T-cell (primary cell): ENCODE measurements around the gene STK39. TPM values are rescaled to one million over a fixed set of nuclear protein-coding genes. Genes with fewer than 3 reads are reported as not detected.

ENCODE experiments used
- ATAC-seq, 4 experiments: fragments of 200-7000 bp in 3 of 4; fragments of 150-1000 bp in 1 of 4; cut with Tn5 transposase; replicated peaks in 1 of 4; 1 replicate in 3 of 4; 2 replicates in 1 of 4; pipeline ENCODE4 v1.10.0; 2021; ENCODE audit warnings: moderate library complexity in 3 of 4, mild to moderate bottlenecking in 2 of 4, moderate number of reproducible peaks in 1 of 4
- CTCF ChIA-PET, 2 donors: fragments of 300-600 bp; sonication (Branson Sonifier 250); formaldehyde crosslinking; loops; one replicate each; lab custom pipeline; 2022; ENCODE audit warnings: antibody characterized with exemption in 2 of 2; lab: Charles Lee
- POLR2A ChIA-PET, 2 donors: fragments of 300-600 bp; sonication (Branson Sonifier 250); formaldehyde crosslinking; loops; one replicate each; lab custom pipeline; 2022; ENCODE audit warnings: antibody characterized with exemption in 2 of 2; lab: Charles Lee
- DNase-seq, 35 experiments: peaks; one replicate each; pipeline versions ENCODE4 v3.0.0 to v3.0.0-alpha.2; 2013 to 2023
- H3K27ac ChIP-seq: one replicate; pipeline ENCODE4 v1.5.1; 2013; ENCODE audit warnings: low read length
- H3K27me3 ChIP-seq, 2 experiments: replicated peaks in 1 of 2; 1 replicate in 1 of 2; 2 replicates in 1 of 2; pipeline versions ENCODE4 v1.6.1 to v1.7.0; 2013; ENCODE audit warnings: low read length in 1 of 2, mixed read lengths in 1 of 2; ENCODE audit not compliant: control insufficient read depth in 2 of 2, insufficient read depth in 2 of 2; ENCODE audit errors: extremely low read depth in 1 of 2
- H3K36me3 ChIP-seq, 2 donors: 1 replicate in 1 of 2; 2 replicates in 1 of 2; pipeline versions ENCODE4 v1.6.1 to v1.7.0; 2013; ENCODE audit warnings: low read length in 1 of 2; ENCODE audit not compliant: control insufficient read depth in 2 of 2, insufficient read depth in 1 of 2; ENCODE audit errors: extremely low read depth in 1 of 2
- H3K4me1 ChIP-seq, 2 experiments: 1 replicate in 1 of 2; 2 replicates in 1 of 2; pipeline versions ENCODE4 v1.6.1 to v1.7.0; 2013; ENCODE audit warnings: low read length in 2 of 2, mixed read lengths in 1 of 2; ENCODE audit not compliant: insufficient read depth in 2 of 2, control insufficient read depth in 1 of 2; ENCODE audit errors: extremely low read depth in 1 of 2
- H3K4me3 ChIP-seq, 2 donors: 1 replicate in 1 of 2; 2 replicates in 1 of 2; pipeline versions ENCODE4 v1.5.1 to v1.7.0; 2013; ENCODE audit warnings: mild to moderate bottlenecking in 2 of 2, low read length in 1 of 2, moderate library complexity in 1 of 2; ENCODE audit not compliant: control insufficient read depth in 1 of 2; ENCODE audit errors: extremely low read depth in 1 of 2
- H3K9me3 ChIP-seq: 2 replicates; pipeline ENCODE4 v1.7.0; 2013
- H3K27ac Mint-ChIP-seq, 2 donors: one replicate each; pipeline ENCODE4 v1.8.0; 2020 to 2021; ENCODE audit warnings: mild to moderate bottlenecking in 2 of 2, mixed read lengths in 2 of 2
- H3K27me3 Mint-ChIP-seq, 2 donors: one replicate each; pipeline ENCODE4 v1.8.0; 2021 to 2022; ENCODE audit warnings: mixed read lengths in 2 of 2
- H3K36me3 Mint-ChIP-seq: one replicate; pipeline ENCODE4 v1.8.0; 2021; ENCODE audit warnings: mixed read lengths
- H3K4me1 Mint-ChIP-seq, 3 donors: one replicate each; pipeline ENCODE4 v1.8.0; 2020 to 2022; ENCODE audit warnings: mixed read lengths in 3 of 3, mild to moderate bottlenecking in 1 of 3
- H3K4me3 Mint-ChIP-seq, 3 donors: one replicate each; pipeline ENCODE4 v1.8.0; 2020 to 2022; ENCODE audit warnings: mild to moderate bottlenecking in 3 of 3, mixed read lengths in 3 of 3, moderate library complexity in 3 of 3
- H3K9me3 Mint-ChIP-seq, 3 donors: one replicate each; pipeline ENCODE4 v1.8.0; 2020 to 2022; ENCODE audit warnings: mixed read lengths in 3 of 3
- WGBS: methylation state at CpG from one replicate; pipeline ENCODE4 v1.1.5; 2013; ENCODE audit warnings: missing lambda C conversion rate; ENCODE audit not compliant: insufficient coverage; 5-methylcytosine and 5-hydroxymethylcytosine counted together
- total RNA-seq, 35 experiments: library from RNA in 6 of 35; stranded (reverse) in 6 of 35; fragments of 120-200 nt in 1 of 35; gene quantifications; one replicate each; pipeline versions ENCODE4 v1.2.1 to v1.2.4 and lab custom pipeline; 2013 to 2026

The STK39 gene
- total RNA-seq, 5 donors from 2014 or later (not counting 1 experiment from before 2014, with no cell fraction given): 15.4 to 25.8 (median 21.0) TPM

DNA sequence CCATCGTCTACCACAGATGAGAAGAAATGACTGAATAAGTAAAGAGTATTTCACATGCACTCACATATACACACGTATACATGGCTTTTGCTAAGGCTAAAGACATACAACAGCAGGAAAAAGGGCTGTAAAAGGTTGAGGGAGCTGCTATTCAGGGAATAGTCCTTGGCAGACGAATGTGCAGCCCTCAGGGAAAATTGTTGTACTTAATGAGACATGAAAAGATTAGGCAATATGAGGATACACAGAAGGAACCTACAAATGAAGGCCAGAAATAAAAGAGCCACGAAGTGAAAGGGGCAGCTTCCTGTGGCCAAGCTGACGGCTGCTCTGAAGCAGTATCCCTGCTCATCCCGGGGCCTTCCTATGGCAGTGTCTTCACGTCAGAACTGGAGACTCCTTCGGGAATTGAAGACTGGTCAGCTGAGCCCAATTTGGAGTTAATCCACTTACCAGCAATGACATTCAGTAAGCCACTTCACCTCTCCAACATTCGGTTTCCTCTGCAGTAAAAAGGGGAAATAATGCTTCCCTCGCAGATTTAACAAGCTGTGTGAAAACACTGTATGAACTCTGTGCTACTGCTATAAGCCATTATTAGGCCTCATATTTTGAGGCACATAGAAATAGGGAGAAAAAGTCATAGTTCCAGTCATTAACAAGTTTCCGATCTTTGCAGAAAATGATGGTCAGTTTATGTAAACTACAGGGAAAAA, 221.8 kb downstream of the STK39 start:
- Mint-ChIP-seq H3K27me3 (no peaks in the 10 kb centered on the region), H3K36me3 (peaks cover 43% of the 10 kb centered on the region), H3K4me1 (no peaks in the 10 kb centered on the region), H3K4me3 (no peak overlapping the region), H3K27ac (no peak overlapping the region), H3K9me3 (no peaks in the 10 kb centered on the region)
- no peaks in the 10 kb centered on the region for H3K27me3 ChIP-seq
- no peak overlapping the region for H3K4me3 ChIP-seq
- CTCF ChIA-PET: no interaction called here
- WGBS: 92% methylated on average over 9 of the region's 11 CpGs
- no peak for ATAC-seq
- H3K9me3 ChIP-seq: no peaks in the 10 kb centered on the region
- no peak overlapping the region for H3K27ac ChIP-seq
- POLR2A ChIA-PET: no interaction called here
- H3K36me3 ChIP-seq: peaks cover 0 to 26% of the 10 kb centered on the region in 2 donors
- H3K4me1 ChIP-seq: no peaks in the 10 kb centered on the region
- no peak for DNase-seq

DNA sequence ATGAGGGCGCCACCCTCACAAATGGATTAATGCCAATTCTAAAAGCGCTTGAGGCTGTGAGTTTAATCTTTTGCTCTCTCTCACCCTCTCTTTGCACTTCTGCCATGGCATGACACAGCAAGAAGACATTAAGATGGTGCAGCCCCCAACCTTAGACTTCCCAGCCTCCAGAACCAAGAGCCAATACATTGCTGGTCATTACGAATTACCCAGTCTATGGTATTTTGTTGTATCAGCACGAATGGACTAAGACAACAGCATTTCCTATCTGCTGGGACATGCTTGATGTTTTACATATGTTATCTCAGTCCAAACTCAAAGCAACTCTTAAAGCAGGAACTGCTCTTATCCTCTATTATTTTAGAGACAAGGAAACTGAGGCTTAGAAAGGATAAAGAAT, 222.9 kb downstream of the STK39 start:
- Mint-ChIP-seq H3K27me3 (no peaks in the 10 kb centered on the region), H3K4me1 (no peaks in the 10 kb centered on the region), H3K4me3 (no peak overlapping the region), H3K9me3 (no peaks in the 10 kb centered on the region), H3K36me3 (peaks cover 41% of the 10 kb centered on the region), H3K27ac (no peak overlapping the region)
- no CpG with 5 or more reads among the region's 4 CpGs for WGBS
- ChIA-PET POLR2A (no interaction called here), CTCF (no interaction called here)
- Histone ChIP-seq H3K4me1 (no peaks in the 10 kb centered on the region), H3K4me3 (no peak overlapping the region), H3K27ac (no peak overlapping the region), H3K27me3 (no peaks in the 10 kb centered on the region), H3K36me3 (peaks cover 0 to 26% of the 10 kb centered on the region in 2 donors), H3K9me3 (no peaks in the 10 kb centered on the region)
- ATAC-seq: no peak
- no peak for DNase-seq

DNA sequence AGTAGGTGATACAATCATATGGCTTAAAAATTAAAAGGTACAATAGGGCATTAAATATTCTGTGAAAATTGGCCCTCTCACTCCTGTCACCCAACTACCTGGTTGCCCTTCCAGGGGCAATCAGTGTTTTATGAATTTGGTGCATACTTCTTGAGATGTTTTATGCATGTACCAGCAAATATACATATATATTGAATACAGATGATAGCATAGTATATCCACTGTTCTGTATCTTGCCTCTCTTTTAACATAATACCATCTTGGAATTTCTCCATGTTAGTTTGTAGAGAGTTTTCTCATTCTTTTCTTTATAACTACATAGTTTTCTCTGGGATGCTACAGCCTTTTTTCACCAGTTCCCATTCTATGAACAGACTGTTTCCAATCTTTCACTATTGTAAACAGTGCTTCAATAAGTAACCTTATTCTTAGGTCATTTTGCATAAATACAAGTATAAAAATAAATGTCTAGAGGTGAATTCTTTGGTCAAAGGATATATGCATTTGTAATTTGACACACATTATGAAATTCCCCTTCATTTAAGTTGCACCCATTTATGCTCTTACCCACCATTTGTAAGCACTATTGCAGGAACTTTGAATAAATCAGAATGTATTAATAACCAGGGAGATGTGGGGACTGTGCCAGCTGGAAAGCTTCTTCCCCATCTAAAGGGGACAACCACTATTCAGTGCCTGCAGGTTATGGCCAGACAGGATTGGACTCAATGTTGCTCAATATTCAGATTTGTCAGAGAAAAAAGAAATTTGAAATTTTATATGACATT, 225.4 kb downstream of the STK39 start:
- Histone ChIP-seq H3K36me3 (peaks cover 0 to 25% of the 10 kb centered on the region in 2 donors), H3K9me3 (no peaks in the 10 kb centered on the region), H3K4me3 (no peak overlapping the region), H3K27me3 (no peaks in the 10 kb centered on the region), H3K4me1 (no peaks in the 10 kb centered on the region), H3K27ac (no peak overlapping the region)
- POLR2A ChIA-PET: no interaction called here
- H3K36me3 Mint-ChIP-seq: peaks cover 34% of the 10 kb centered on the region
- DNase-seq (no peak), ATAC-seq (no peak)
- H3K4me3 Mint-ChIP-seq: no peak overlapping the region
- H3K9me3 Mint-ChIP-seq: no peaks in the 10 kb centered on the region
- no peaks in the 10 kb centered on the region for H3K27me3 Mint-ChIP-seq
- CTCF ChIA-PET: interaction anchor here in 1 of 2 donors (0.6 kb wide), 1 partner anchor 1245 kb away, joined by 3 read pairs; no protein-coding TSS in a partner anchor
- no peak overlapping the region for H3K27ac Mint-ChIP-seq
- H3K4me1 Mint-ChIP-seq: no peaks in the 10 kb centered on the region

DNA sequence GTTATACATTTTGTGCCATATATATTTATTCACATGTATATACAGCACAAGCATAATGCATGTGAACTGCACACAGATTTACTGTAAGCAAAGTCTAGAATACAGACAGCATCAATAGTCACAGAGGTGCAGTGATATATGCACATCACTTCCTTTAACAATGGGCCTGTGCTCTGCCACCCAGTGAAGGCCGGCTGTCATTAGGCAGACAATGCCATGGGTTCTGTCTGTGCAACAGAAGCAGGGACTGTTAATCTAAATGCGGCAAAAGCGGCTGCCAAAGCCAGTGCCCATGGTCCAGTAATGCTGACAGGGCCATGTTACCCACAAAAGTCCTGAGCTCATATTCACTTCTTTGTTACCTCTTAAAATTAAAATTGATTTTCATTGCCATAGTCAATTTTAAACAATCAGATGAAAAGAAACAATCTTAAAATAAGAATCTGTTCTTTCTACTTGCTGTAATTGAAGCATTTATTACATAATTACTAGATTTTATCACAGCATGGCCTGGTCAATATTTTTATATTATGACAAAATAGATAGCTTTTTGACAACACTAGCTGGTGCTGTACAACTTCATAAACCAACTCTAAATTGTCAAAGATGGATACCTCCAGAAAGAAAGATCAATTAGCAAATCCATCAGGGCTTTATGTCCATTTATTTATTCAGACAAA, 232.0 kb downstream of the STK39 start:
- POLR2A ChIA-PET: no interaction called here
- Histone ChIP-seq H3K4me3 (no peak overlapping the region), H3K9me3 (no peaks in the 10 kb centered on the region), H3K36me3 (peaks cover 0 to 17% of the 10 kb centered on the region in 2 donors), H3K4me1 (peaks cover 2 to 7% of the 10 kb centered on the region in 2 experiments), H3K27ac (no peak overlapping the region), H3K27me3 (no peaks in the 10 kb centered on the region)
- 89% methylated on average over 1 of the region's 3 CpGs for WGBS
- no peak for ATAC-seq
- Mint-ChIP-seq H3K36me3 (peaks cover 39% of the 10 kb centered on the region), H3K27ac (no peak overlapping the region), H3K9me3 (no peaks in the 10 kb centered on the region), H3K4me1 (peaks cover 0 to 12% (median 9%) of the 10 kb centered on the region in 3 donors), H3K4me3 (no peak overlapping the region), H3K27me3 (no peaks in the 10 kb centered on the region)
- CTCF ChIA-PET: no interaction called here
- no peak for DNase-seq

DNA sequence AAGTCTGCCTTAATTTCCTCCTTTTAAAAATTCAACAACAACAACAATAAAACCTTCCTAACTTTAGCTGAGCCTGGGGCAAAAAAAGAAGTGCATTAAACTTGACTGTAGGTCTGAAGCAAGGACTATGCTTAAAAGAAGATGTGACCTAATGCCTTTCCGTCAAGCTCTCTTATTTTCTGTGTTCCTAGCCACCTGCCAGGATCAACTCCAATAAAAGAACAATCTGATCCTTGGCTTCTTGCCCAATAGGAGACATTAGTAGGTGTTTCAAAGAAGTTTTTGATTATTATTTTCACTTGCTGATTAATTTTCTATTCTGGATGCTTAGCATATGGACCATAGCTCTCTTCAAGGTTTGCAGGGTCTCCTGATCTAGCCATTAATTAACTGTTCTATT, 237.5 kb downstream of the STK39 start:
- Histone ChIP-seq H3K27ac (no peak overlapping the region), H3K9me3 (no peaks in the 10 kb centered on the region), H3K36me3 (peaks cover 0 to 28% of the 10 kb centered on the region in 2 donors), H3K27me3 (no peaks in the 10 kb centered on the region), H3K4me1 (peaks cover 2 to 7% of the 10 kb centered on the region in 2 experiments), H3K4me3 (no peak overlapping the region)
- WGBS: no CpG with 5 or more reads among the region's 1 CpG
- peaks cover 77% of the 10 kb centered on the region for H3K36me3 Mint-ChIP-seq
- DNase-seq: no peak
- ChIA-PET CTCF (no interaction called here), POLR2A (interaction anchor here (0.5 to 0.6 kb wide), 2 partner anchors 73 to 220 kb away, joined by 4 to 5 read pairs; no protein-coding TSS in a partner anchor)
- no peak for ATAC-seq
- peaks cover 0 to 9% (median 9%) of the 10 kb centered on the region in 3 donors for H3K4me1 Mint-ChIP-seq
- H3K9me3 Mint-ChIP-seq: no peaks in the 10 kb centered on the region
- H3K27ac Mint-ChIP-seq: no peak overlapping the region
- no peaks in the 10 kb centered on the region for H3K27me3 Mint-ChIP-seq
- no peak overlapping the region for H3K4me3 Mint-ChIP-seq

DNA sequence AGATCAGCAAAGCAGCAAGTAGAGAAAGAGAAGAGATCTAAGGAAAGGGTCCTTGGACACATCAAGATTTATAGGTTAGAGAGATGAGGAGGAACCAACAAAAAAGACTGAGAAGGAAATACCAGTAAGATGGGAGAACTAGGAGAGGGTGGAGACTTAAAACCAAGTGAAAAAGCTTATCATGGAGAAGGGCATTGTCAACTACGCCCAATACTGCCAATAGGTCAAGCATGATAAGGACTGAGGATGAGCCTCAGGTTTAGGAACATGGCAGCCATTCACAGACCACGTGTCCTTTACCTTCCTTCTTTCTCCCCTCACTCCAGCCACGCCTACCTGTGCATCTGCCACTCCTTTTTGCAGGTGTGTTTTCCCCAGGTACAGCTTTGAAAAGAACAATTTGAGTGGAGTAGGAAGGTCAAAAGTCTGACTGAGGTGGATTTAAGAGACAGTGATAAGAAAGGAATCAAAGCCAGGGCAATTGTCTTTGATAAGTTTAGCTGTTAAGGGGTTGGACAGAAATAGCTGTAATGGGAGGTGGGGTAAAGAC, 238.7 kb downstream of the STK39 start:
- Histone ChIP-seq H3K27me3 (no peaks in the 10 kb centered on the region), H3K36me3 (peaks cover 0 to 28% of the 10 kb centered on the region in 2 donors), H3K4me1 (no peaks in the 10 kb centered on the region), H3K27ac (no peak overlapping the region), H3K4me3 (no peak overlapping the region), H3K9me3 (no peaks in the 10 kb centered on the region)
- ChIA-PET POLR2A (no interaction called here), CTCF (no interaction called here)
- DNase-seq (no peak), ATAC-seq (no peak)
- no peak overlapping the region for H3K4me3 Mint-ChIP-seq
- H3K9me3 Mint-ChIP-seq: no peaks in the 10 kb centered on the region
- peaks cover 75% of the 10 kb centered on the region for H3K36me3 Mint-ChIP-seq
- peaks cover 0 to 7% (median 4%) of the 10 kb centered on the region in 3 donors for H3K4me1 Mint-ChIP-seq
- H3K27me3 Mint-ChIP-seq: no peaks in the 10 kb centered on the region
- H3K27ac Mint-ChIP-seq: no peak overlapping the region
- 100% methylated on average over 1 of the region's 3 CpGs for WGBS
